Ovary (tissue), 3 donors: ENCODE measurements around the gene COIL.

Source experiments
- CTCF ChIP-seq, 3 donors: fragments of 450-650 bp in 2 of 3; fragments of 200-600 bp in 1 of 3; IDR thresholded peaks; one replicate each; pipeline versions ENCODE4 v1.5.1 to v1.8.0; 2016 to 2022; ENCODE audit warnings: antibody characterized with exemption in 3 of 3, mild to moderate bottlenecking in 1 of 3
- POLR2A ChIP-seq: fragments of 450-650 bp; IDR thresholded peaks from one replicate; pipeline ENCODE4 v1.6.1; 2017; ENCODE audit warnings: antibody characterized with exemption, mild to moderate bottlenecking, moderate library complexity
- donor health status: DM: no; HTN: no; CAD: no.

DNA sequence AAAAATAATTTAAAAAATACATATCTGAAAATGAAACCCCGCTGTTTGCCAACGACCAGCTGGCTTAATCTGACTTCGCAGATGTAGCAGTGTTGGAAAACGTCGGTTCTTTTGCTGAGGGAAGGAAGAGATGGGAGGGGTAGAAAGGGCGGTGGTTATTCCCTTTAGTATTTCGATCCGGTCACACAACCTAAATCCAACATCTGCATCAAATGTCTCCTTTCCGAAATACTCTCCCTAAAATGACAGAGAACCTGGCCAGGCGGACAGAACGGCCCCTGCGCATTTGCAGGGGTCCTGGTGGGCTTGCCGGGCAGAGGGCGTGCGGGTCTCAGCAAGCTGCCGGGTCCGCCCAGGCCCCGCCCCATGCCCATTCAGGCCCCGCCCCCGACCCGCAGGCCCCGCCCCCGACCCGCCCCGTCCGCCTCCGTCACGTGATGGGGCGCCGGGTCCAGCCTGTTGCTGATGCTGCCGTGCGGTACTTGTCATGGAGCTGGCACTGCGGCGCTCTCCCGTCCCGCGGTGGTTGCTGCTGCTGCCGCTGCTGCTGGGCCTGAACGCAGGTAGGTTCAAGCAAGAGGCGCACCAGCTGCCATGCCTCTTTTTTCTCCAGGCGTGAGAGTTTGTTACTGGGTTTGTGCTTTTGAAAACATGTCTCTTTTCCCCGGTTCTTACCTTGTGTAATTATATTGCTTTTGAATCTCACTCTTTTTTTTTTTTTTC is 17.0 kb upstream of the COIL start, which contains the start of gene SCPEP1:
- TF ChIP-seq POLR2A (peak; percentile 31), CTCF (IDR thresholded peaks at IDR 0.05) (no peak)
